Body of pancreas (tissue), 4 donors: ENCODE data around the gene EMC6.

Source experiments
- POLR2A ChIP-seq, 3 donors: fragments of 450-650 bp; IDR thresholded peaks; one replicate each; pipeline ENCODE4 v1.6.1; 2016; ENCODE audit warnings: antibody characterized with exemption in 3 of 3, mild to moderate bottlenecking in 2 of 3
- TF ChIP-seq, protein P1 (sequence below), 7 experiments: fragments of 450-650 bp in 4 of 7; fragments of 200-600 bp in 3 of 7; sonication (generic) in 3 of 7; IDR thresholded peaks; one replicate each; pipeline ENCODE4 v1.5.1; 2016 to 2019; ENCODE audit warnings: antibody characterized with exemption in 7 of 7

DNA sequence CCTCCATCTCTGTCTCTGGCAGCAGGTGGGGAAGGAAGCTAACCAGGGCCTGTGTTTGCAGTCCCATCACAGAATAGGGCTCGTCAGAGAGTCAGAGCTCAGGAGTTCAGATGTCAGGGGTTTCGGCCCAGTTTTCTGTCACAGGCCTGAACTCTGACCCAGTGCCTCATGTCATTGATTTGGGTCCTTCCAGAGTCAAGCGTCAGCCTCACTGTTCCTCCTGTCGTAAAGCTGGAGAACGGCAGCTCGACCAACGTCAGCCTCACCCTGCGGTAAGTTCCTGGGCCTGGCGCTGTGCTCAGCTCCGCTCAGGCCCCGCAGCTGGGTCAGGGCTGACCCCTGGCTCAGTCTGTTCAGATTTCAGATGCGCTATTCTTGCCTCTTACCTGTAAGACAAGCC is 21.4 kb upstream of the EMC6 start:
- TF ChIP-seq, protein P1, sequence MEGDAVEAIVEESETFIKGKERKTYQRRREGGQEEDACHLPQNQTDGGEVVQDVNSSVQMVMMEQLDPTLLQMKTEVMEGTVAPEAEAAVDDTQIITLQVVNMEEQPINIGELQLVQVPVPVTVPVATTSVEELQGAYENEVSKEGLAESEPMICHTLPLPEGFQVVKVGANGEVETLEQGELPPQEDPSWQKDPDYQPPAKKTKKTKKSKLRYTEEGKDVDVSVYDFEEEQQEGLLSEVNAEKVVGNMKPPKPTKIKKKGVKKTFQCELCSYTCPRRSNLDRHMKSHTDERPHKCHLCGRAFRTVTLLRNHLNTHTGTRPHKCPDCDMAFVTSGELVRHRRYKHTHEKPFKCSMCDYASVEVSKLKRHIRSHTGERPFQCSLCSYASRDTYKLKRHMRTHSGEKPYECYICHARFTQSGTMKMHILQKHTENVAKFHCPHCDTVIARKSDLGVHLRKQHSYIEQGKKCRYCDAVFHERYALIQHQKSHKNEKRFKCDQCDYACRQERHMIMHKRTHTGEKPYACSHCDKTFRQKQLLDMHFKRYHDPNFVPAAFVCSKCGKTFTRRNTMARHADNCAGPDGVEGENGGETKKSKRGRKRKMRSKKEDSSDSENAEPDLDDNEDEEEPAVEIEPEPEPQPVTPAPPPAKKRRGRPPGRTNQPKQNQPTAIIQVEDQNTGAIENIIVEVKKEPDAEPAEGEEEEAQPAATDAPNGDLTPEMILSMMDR (IDR thresholded peaks at IDR 0.05) = no peak
- TF ChIP-seq POLR2A (IDR thresholded peaks at IDR 0.05) = no peak
